ENCODE measurements around the gene FCSK. TPM values are rescaled to one million over a fixed set of nuclear protein-coding genes. Genes with fewer than 3 reads are reported as not detected.

The FCSK gene
- total RNA-seq, 1 donor from 2014 or later, result 20.6 TPM

DNA sequence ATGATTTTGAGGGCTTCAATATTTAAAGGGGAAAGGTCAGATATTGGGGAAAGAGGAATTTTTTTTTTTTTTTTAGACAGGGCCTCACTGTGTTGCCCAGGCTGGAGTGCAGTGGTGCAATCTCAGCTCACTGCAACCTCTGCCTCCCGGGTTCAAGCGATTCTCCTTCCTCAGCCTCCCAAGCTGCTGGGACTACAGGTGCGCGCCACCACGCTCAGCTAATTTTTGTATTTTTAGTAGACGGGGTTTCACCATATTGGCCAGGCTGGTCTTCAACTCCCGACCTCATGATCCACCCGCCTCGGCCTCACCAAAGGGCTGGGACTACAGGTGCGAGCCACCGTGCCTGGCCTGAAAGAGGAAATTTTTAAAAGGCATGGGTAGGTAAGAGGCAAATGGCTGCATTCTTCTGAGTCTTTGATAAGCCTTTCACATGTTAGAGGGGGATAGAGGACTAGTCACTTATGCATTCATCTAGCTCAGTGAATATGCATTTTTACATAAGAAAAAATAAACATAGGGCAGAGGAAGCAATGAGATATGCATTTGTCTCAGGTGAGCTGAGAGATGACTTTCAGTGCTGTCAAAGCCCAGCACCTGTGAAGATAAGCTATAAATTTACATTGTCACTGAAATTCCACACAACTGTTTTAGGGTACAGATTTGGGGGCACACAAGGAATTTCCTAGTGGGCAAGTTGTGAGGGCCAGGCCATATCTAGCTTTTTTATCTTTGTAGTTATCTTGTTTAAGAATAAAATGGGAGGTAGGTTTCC lies 1.1 kb upstream of the FCSK start:
- Histone ChIP-seq H3K36me3 (no peaks in the 10 kb centered on the region), H3K4me3 (peak overlapping the region; percentile 84 to 97), H3K27me3 (no peaks in the 10 kb centered on the region), H3K9me3 (no peaks in the 10 kb centered on the region), H3K27ac (no peak overlapping the region), H3K4me1 (peaks cover 21% of the 10 kb centered on the region)
- intact Hi-C loops (cut with DNase I), result no loop called here
- TF ChIP-seq POLR2A (IDR thresholded peaks at IDR 0.05), result no peak
- TF ChIP-seq, protein P1, sequence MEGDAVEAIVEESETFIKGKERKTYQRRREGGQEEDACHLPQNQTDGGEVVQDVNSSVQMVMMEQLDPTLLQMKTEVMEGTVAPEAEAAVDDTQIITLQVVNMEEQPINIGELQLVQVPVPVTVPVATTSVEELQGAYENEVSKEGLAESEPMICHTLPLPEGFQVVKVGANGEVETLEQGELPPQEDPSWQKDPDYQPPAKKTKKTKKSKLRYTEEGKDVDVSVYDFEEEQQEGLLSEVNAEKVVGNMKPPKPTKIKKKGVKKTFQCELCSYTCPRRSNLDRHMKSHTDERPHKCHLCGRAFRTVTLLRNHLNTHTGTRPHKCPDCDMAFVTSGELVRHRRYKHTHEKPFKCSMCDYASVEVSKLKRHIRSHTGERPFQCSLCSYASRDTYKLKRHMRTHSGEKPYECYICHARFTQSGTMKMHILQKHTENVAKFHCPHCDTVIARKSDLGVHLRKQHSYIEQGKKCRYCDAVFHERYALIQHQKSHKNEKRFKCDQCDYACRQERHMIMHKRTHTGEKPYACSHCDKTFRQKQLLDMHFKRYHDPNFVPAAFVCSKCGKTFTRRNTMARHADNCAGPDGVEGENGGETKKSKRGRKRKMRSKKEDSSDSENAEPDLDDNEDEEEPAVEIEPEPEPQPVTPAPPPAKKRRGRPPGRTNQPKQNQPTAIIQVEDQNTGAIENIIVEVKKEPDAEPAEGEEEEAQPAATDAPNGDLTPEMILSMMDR (IDR thresholded peaks at IDR 0.05), result no peak
- TF ChIP-seq POLR2AphosphoS5 (IDR thresholded peaks at IDR 0.05; ENCODE audit: insufficient read depth in 1 of 2, low read depth in 1 of 2), result no peak
- no peak for DNase-seq (ENCODE audit: extremely low spot score in 2 of 2)

DNA sequence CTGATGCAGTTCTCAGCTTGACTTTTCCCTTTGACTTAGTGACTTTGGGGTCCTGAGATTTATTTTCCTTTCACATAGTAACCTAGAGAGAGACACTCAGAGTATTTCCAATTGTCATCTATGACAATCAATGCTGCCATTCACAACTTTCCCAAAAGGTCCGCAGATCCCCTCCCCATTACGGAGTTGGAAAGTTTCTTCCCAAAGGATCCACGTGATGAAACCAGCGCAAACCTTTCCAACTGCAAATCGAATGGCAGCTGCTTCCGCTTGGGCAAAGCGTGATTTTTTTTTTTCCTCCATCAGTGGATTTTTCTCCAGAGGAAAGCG lies 538 bp upstream of the FCSK start:
- TF ChIP-seq POLR2AphosphoS5 (IDR thresholded peaks at IDR 0.05; ENCODE audit: insufficient read depth in 1 of 2, low read depth in 1 of 2) (no peak), POLR2A (IDR thresholded peaks at IDR 0.05) (no peak)
- TF ChIP-seq, protein P1 (IDR thresholded peaks at IDR 0.05), result no peak
- no peak for DNase-seq (ENCODE audit: extremely low spot score in 2 of 2)
- Histone ChIP-seq H3K9me3 (no peaks in the 10 kb centered on the region), H3K27ac (peak overlapping the region; percentile 87), H3K36me3 (no peaks in the 10 kb centered on the region), H3K27me3 (no peaks in the 10 kb centered on the region), H3K4me3 (peak overlapping the region; percentile 84 to 97), H3K4me1 (peaks cover 21% of the 10 kb centered on the region)
- intact Hi-C loops (cut with DNase I), result no loop called here

DNA sequence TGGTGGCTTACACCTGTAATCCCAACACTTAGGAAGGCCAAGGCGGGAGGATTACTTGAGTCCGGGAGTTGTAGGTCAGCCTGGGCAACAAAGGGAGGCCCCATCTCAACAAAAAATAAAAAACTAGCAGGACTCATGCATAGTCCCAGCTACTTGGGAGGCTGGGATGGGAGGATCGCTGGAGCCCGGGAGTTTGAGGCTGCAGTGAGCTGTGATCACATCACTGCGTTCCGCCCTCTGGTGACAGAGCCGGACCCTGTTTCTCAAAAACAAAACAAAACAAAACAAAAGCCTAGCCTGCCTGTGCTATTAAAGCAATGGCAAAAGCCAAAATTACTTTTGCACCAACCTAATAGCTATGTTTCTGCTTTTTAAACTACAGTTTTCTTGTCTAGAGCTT lies 1.5 kb downstream of the FCSK start:
- Histone ChIP-seq H3K27ac (no peak overlapping the region), H3K9me3 (no peaks in the 10 kb centered on the region), H3K4me1 (peaks cover 21% of the 10 kb centered on the region), H3K4me3 (no peak overlapping the region), H3K27me3 (no peaks in the 10 kb centered on the region), H3K36me3 (no peaks in the 10 kb centered on the region)
- DNase-seq (ENCODE audit: extremely low spot score in 2 of 2), result no peak
- intact Hi-C loops (cut with DNase I), result no loop called here
- TF ChIP-seq POLR2AphosphoS5 (IDR thresholded peaks at IDR 0.05; ENCODE audit: insufficient read depth in 1 of 2, low read depth in 1 of 2), result no peak
- no peak for TF ChIP-seq POLR2A (IDR thresholded peaks at IDR 0.05)

GRCh38 chr16:70457446-70458166 lies 3.2 kb downstream of the FCSK start:
- H3K4me3 ChIP-seq, result no peak overlapping the region
- H3K9me3 ChIP-seq, result no peaks in the 10 kb centered on the region
- H3K4me1 ChIP-seq, result peaks cover 21% of the 10 kb centered on the region
- no peak for TF ChIP-seq POLR2AphosphoS5 (IDR thresholded peaks at IDR 0.05; ENCODE audit: insufficient read depth in 1 of 2, low read depth in 1 of 2)
- TF ChIP-seq POLR2A (IDR thresholded peaks at IDR 0.05), result no peak
- TF ChIP-seq, protein P1 (IDR thresholded peaks at IDR 0.05), result no peak
- DNase-seq (ENCODE audit: extremely low spot score in 2 of 2), result no peak
- H3K27me3 ChIP-seq, result no peaks in the 10 kb centered on the region
- H3K36me3 ChIP-seq, result no peaks in the 10 kb centered on the region
- no peak overlapping the region for H3K27ac ChIP-seq
- intact Hi-C loops (cut with DNase I), result no loop called here

DNA sequence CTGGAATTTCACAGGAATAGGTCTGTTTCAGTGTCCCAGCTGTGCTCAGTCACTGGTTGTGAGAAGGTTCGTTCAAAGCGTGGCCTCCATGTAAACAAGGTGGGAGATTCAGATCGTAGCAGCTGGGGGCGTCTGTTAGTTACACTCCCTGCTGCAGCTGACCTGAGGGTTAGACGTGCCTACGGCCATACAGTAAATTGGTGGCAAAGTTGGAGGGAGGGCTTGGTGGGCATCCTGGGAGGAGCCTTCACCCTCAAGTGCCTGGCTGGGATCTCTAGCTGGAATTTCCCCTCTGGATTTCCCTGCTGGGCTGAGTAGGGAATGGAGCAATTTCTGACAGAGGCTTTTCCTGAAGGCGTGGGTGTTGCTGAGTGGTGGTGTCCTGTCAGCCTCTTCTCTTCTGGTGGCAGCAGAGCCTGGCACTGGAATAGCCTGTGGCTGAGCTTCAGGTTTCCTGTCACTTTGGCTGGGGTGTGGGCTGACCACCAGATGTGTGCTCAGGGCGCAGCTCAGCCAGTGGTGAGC lies 6.4 kb downstream of the FCSK start:
- Histone ChIP-seq H3K4me3 (no peak overlapping the region), H3K4me1 (peaks cover 5% of the 10 kb centered on the region), H3K27me3 (no peaks in the 10 kb centered on the region), H3K9me3 (no peaks in the 10 kb centered on the region), H3K36me3 (peaks cover 0 to 19% of the 10 kb centered on the region in 2 donors), H3K27ac (no peak overlapping the region)
- intact Hi-C loops (cut with DNase I), result loop anchor here (10.0 kb wide), 1 partner anchor 76 kb away; no protein-coding TSS in a partner anchor
- no peak for DNase-seq (ENCODE audit: extremely low spot score in 2 of 2)
- no peak for TF ChIP-seq POLR2A (IDR thresholded peaks at IDR 0.05)
- TF ChIP-seq, protein P1 (IDR thresholded peaks at IDR 0.05), result no peak
- no peak for TF ChIP-seq POLR2AphosphoS5 (IDR thresholded peaks at IDR 0.05; ENCODE audit: insufficient read depth in 1 of 2, low read depth in 1 of 2)

All from vagina (tissue), 2 donors.